Spleen (tissue), 11 donors: ENCODE measurements around the gene ZNF296. TPM values are rescaled to one million over a fixed set of nuclear protein-coding genes. Genes with fewer than 3 reads are reported as not detected.

Experiments used
- DNase-seq: peaks from one replicate; pipeline ENCODE4 v3.0.0-alpha.2; 2020
- H3K27ac ChIP-seq, 8 donors: fragments of 200-600 bp; sonication (generic) in 7 of 8; 1 replicate in 4 of 8; 2 replicates in 4 of 8; pipeline versions ENCODE4 v1.5.0 to v1.8.0; 2016 to 2021; ENCODE audit warnings: inconsistent platforms in 4 of 8, mild to moderate bottlenecking in 4 of 8, moderate library complexity in 1 of 8
- H3K27me3 ChIP-seq, 7 donors: fragments of 200-600 bp; sonication (generic) in 6 of 7; replicated peaks in 1 of 7; 1 replicate in 4 of 7; 2 replicates in 3 of 7; pipeline versions ENCODE4 v1.5.0 to v1.8.0; 2016 to 2021; ENCODE audit warnings: inconsistent platforms in 3 of 7, mild to moderate bottlenecking in 1 of 7
- H3K36me3 ChIP-seq, 6 donors: fragments of 200-600 bp; sonication (generic) in 5 of 6; 1 replicate in 4 of 6; 2 replicates in 2 of 6; pipeline versions ENCODE4 v1.5.0 to v1.8.0; 2016 to 2021; ENCODE audit warnings: inconsistent platforms in 2 of 6
- H3K4me1 ChIP-seq, 6 donors: fragments of 200-600 bp; sonication (generic) in 5 of 6; 1 replicate in 3 of 6; 2 replicates in 3 of 6; pipeline versions ENCODE4 v1.5.0 to v1.8.0; 2016 to 2021; ENCODE audit warnings: inconsistent platforms in 3 of 6
- H3K4me3 ChIP-seq, 8 donors: fragments of 200-600 bp; sonication (generic) in 7 of 8; 1 replicate in 4 of 8; 2 replicates in 4 of 8; pipeline versions ENCODE4 v1.5.0 to v1.8.0; 2016 to 2021; ENCODE audit warnings: inconsistent platforms in 4 of 8, mild to moderate bottlenecking in 4 of 8, moderate library complexity in 2 of 8
- H3K9me3 ChIP-seq, 8 donors: fragments of 200-600 bp; sonication (generic) in 7 of 8; 1 replicate in 4 of 8; 2 replicates in 4 of 8; pipeline versions ENCODE4 v1.5.0 to v1.8.0; 2016 to 2021; ENCODE audit warnings: inconsistent platforms in 4 of 8
- POLR2A ChIP-seq, 3 donors: fragments of 450-650 bp; IDR thresholded peaks; one replicate each; pipeline ENCODE4 v1.5.1; 2017; ENCODE audit warnings: antibody characterized with exemption in 3 of 3, mild to moderate bottlenecking in 1 of 3
- POLR2AphosphoS5 ChIP-seq, 3 donors: sonication (generic); formaldehyde crosslinking; IDR thresholded peaks; one replicate each; pipeline ENCODE4 v1.5.1; 2017; ENCODE audit warnings: antibody characterized with exemption in 3 of 3
- WGBS, 5 donors: extraction: QIAGEN DNeasy Blood & Tissue Kit in 3 of 5; methylation state at CpG; one replicate each; pipeline versions ENCODE4 v1.1.5 to v1.1.7; 2013 to 2018; 5-methylcytosine and 5-hydroxymethylcytosine counted together
- intact Hi-C: fragments of 100-400 bp; cut with DNase I; formaldehyde crosslinking; loops from one replicate; pipeline ENCODE4 v1.15.0; 2023; ENCODE audit warnings: low total_unique reads
- polyA plus RNA-seq, 3 donors: library from polyadenylated mRNA; stranded (reverse); fragments of 200-250 nt; gene quantifications; one replicate each; pipeline ENCODE4 v1.2.1, GENCODE V29; 2013
- small RNA-seq, 4 donors: library from RNA; depleted of rRNA; stranded (forward); fragments of <200 nt; gene quantifications; one replicate each; pipeline ENCODE3, GENCODE V24; 2016
- total RNA-seq, 7 donors: library from RNA; depleted of rRNA in 3 of 7; stranded (reverse); fragments of >200 nt in 3 of 7; fragmentation: NEBNext Ultra II Directional in 4 of 7; extraction: Animal tissue kit (Norgen Biotek cat#: 25700) in 4 of 7; gene quantifications; one replicate each; pipeline versions ENCODE4 v1.1.0 to v1.2.1, GENCODE V29; 2016 to 2021
- donor health status: healthy with polysubstance abuse.
- donor health status: DM: no; HTN: no; CAD: no; lungs with moderate emphysema.
- donor health status: DM: no; HTN: no; CAD: no.
- donor health status: Bipolar disorder and iron deficiency.
- donor health status: healthy.
- donor health status: DM: no; HTN: no; CAD: no.
- donor health status: DM: yes; HTN: yes; CAD: no.

ZNF296 gene
- total and polyA plus RNA-seq, 10 donors = 3.9 to 11.9 (median 7.4) TPM

DNA sequence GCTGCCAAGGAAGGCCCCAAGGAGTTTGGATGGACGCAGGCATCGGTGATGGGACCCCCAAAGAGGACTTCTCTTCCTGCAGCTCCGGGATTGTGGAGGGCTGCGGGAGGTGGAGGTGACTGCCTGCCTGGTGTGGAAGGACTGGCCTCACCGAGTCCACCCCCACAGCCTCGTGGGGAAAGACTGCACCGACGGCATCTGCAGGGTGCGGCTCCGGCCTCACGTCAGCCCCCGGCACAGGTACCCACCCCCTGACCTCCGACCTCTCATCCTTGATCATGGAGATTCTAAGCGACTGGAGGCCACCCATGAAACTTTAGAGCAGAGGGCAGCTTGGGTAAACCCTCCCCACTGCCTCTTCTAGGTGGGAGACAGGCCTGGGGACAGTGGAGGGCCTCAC, 54.3 kb downstream of the ZNF296 start:
- WGBS, 5 donors = 86 to 92% (median 88%) methylated on average over 6 to 14 of the region's 14 CpGs
- TF ChIP-seq POLR2A (IDR thresholded peaks at IDR 0.05) (no peak), POLR2AphosphoS5 (IDR thresholded peaks at IDR 0.05) (peak in 1 of 3 donors; percentile 42)
- no peak for DNase-seq

More for the DNA sequence above, 54.3 kb downstream of the ZNF296 start:
- Histone ChIP-seq H3K4me3 (no peak overlapping the region), H3K36me3 (peaks cover 0 to 79% (median 45%) of the 10 kb centered on the region in 6 donors), H3K27me3 (no peaks in the 10 kb centered on the region), H3K9me3 (no peaks in the 10 kb centered on the region), H3K27ac (no peak overlapping the region), H3K4me1 (peaks cover 0 to 5% (median 4%) of the 10 kb centered on the region in 6 donors)
- intact Hi-C loops = no loop called here

Small RNA genes lying within 50 kb of the gene (small RNA-seq; reads per million reads assigned to genes)
- gene RNU6-611P = 0 reads per million in 4 donors

Other genes with a start within 250 kb of the ZNF296 start
- 100 to 1,000 TPM in 4 of 7 donors, 10 to 100 TPM in 3; 94.1 to 136 (median 101) TPM for gene NECTIN2, start 230.2 kb downstream of the ZNF296 start, total RNA-seq
- gene NECTIN2, start 230.2 kb downstream of the ZNF296 start, polyA plus RNA-seq = 10 to 100 TPM; 14.3 to 57.1 (median 41.6) TPM
- 10 to 100 TPM; 25.8 to 49.0 (median 33.0) TPM for gene TOMM40, start 185.2 kb downstream of the ZNF296 start, total RNA-seq
- 10 to 100 TPM; 19.3 to 33.9 (median 30.4) TPM for gene TOMM40, start 185.2 kb downstream of the ZNF296 start, polyA plus RNA-seq
- gene APOE, start 170.7 kb downstream of the ZNF296 start, total RNA-seq = 1,000 to 10,000 TPM in 1 of 7 donors, 100 to 1,000 TPM in 6; 321 to 2,099 (median 745) TPM
- gene APOE, start 170.7 kb downstream of the ZNF296 start, polyA plus RNA-seq = 1,000 to 10,000 TPM in 1 of 3 donors, 100 to 1,000 TPM in 2; 198 to 1,046 (median 619) TPM
- 100 to 1,000 TPM in 6 of 7 donors, 10 to 100 TPM in 1; 90.0 to 355 (median 195) TPM for gene APOC1, start 161.9 kb downstream of the ZNF296 start, total RNA-seq
- gene APOC1, start 161.9 kb downstream of the ZNF296 start, polyA plus RNA-seq = 100 to 1,000 TPM in 2 of 3 donors, 10 to 100 TPM in 1; 99.4 to 465 (median 348) TPM
- gene APOC4, start 134.2 kb downstream of the ZNF296 start, total RNA-seq = not detected
- gene APOC4, start 134.2 kb downstream of the ZNF296 start, polyA plus RNA-seq = under 1 TPM; 0.24 to 0.42 (median 0.32) TPM
- 1 to 10 TPM in 6 of 7 donors, not detected in 1; 1.8 to 5.0 (median 2.6) TPM for gene APOC2, start 130.4 kb downstream of the ZNF296 start, total RNA-seq
- 10 to 100 TPM in 1 of 3 donors, 1 to 10 TPM in 2; 1.2 to 34.0 (median 6.2) TPM for gene APOC2, start 130.4 kb downstream of the ZNF296 start, polyA plus RNA-seq
- 10 to 100 TPM; 66.5 to 97.6 (median 91.0) TPM for gene CLPTM1, start 121.1 kb downstream of the ZNF296 start, total RNA-seq
- gene CLPTM1, start 121.1 kb downstream of the ZNF296 start, polyA plus RNA-seq = 10 to 100 TPM; 44.9 to 62.8 (median 47.8) TPM
- 10 to 100 TPM; 16.6 to 67.4 (median 29.0) TPM for gene RELB, start 75.0 kb downstream of the ZNF296 start, total RNA-seq
- gene RELB, start 75.0 kb downstream of the ZNF296 start, polyA plus RNA-seq = 10 to 100 TPM; 23.8 to 48.7 (median 45.3) TPM
- gene CLASRP, start 37.4 kb downstream of the ZNF296 start, total RNA-seq = 100 to 1,000 TPM in 6 of 7 donors, 10 to 100 TPM in 1; 97.6 to 153 (median 143) TPM
- gene CLASRP, start 37.4 kb downstream of the ZNF296 start, polyA plus RNA-seq = 100 to 1,000 TPM in 2 of 3 donors, 10 to 100 TPM in 1; 61.3 to 215 (median 191) TPM
- 10 to 100 TPM; 19.6 to 33.4 (median 23.1) TPM for gene GEMIN7, start 2.8 kb upstream of the ZNF296 start, total RNA-seq
- 10 to 100 TPM; 43.6 to 51.1 (median 49.7) TPM for gene GEMIN7, start 2.8 kb upstream of the ZNF296 start, polyA plus RNA-seq
- gene PPP1R37, start 16.7 kb upstream of the ZNF296 start, total RNA-seq = 10 to 100 TPM; 16.2 to 27.1 (median 19.6) TPM
- 10 to 100 TPM; 14.3 to 36.7 (median 20.3) TPM for gene PPP1R37, start 16.7 kb upstream of the ZNF296 start, polyA plus RNA-seq
- gene NKPD1, start 84.5 kb upstream of the ZNF296 start, total RNA-seq = under 1 TPM in 6 of 7 donors, not detected in 1; 0.20 to 0.77 (median 0.23) TPM
- gene NKPD1, start 84.5 kb upstream of the ZNF296 start, polyA plus RNA-seq = under 1 TPM; 0.17 to 0.21 (median 0.19) TPM
- 10 to 100 TPM; 25.9 to 46.6 (median 36.3) TPM for gene TRAPPC6A, start 101.8 kb upstream of the ZNF296 start, total RNA-seq
- 100 to 1,000 TPM in 2 of 3 donors, 10 to 100 TPM in 1; 66.4 to 109 (median 105) TPM for gene TRAPPC6A, start 101.8 kb upstream of the ZNF296 start, polyA plus RNA-seq
- 10 to 100 TPM; 14.7 to 31.7 (median 17.9) TPM for gene BLOC1S3, start 102.3 kb upstream of the ZNF296 start, total RNA-seq
- 1 to 10 TPM; 5.0 to 7.4 (median 7.4) TPM for gene BLOC1S3, start 102.3 kb upstream of the ZNF296 start, polyA plus RNA-seq
- 10 to 100 TPM in 6 of 7 donors, 1 to 10 TPM in 1; 8.7 to 22.7 (median 16.4) TPM for gene EXOC3L2, start 168.9 kb upstream of the ZNF296 start, total RNA-seq
- 1 to 10 TPM; 1.9 to 9.0 (median 2.5) TPM for gene EXOC3L2, start 168.9 kb upstream of the ZNF296 start, polyA plus RNA-seq
- gene MARK4, start 174.8 kb upstream of the ZNF296 start, total RNA-seq = 10 to 100 TPM; 17.9 to 45.8 (median 31.3) TPM
- gene MARK4, start 174.8 kb upstream of the ZNF296 start, polyA plus RNA-seq = 10 to 100 TPM in 1 of 3 donors, 1 to 10 TPM in 2; 6.5 to 12.7 (median 6.9) TPM
- gene CKM, start 246.4 kb upstream of the ZNF296 start, total RNA-seq = under 1 TPM in 1 of 7 donors, not detected in 6; 0.49 TPM
- gene CKM, start 246.4 kb upstream of the ZNF296 start, polyA plus RNA-seq = 1 to 10 TPM in 1 of 3 donors, under 1 TPM in 2; 0.29 to 4.4 (median 0.76) TPM